GM12878 (cell line): ENCODE data around the gene UBXN10. TPM values are rescaled to one million over a fixed set of nuclear protein-coding genes. Genes with fewer than 3 reads are reported as not detected.

Experiments used
- ATAC-seq: fragments of 200-7000 bp; cut with Tn5 transposase; 3 replicates; pipeline ENCODE4 v1.9.1; 2020; ENCODE audit warnings: mild to moderate bottlenecking, moderate library complexity
- BruUV-seq: library from RNA; stranded (reverse); fragments of 400-500 nt; replicated peaks from 2 replicates; lab custom pipeline; 2021; lab: Mats Ljungman, UMichigan
- CTCF ChIA-PET: fragments of 300-600 bp; sonication (Branson Sonifier 250); formaldehyde crosslinking; extraction: SDS; loops from one replicate; lab custom pipeline; 2021; ENCODE audit warnings: inconsistent platforms; lab: Yijun Ruan, JAX
- POLR2A ChIA-PET: fragments of 350-600 bp; formaldehyde crosslinking; extraction: SDS; loops from one replicate; lab custom pipeline; 2021; ENCODE audit warnings: inconsistent platforms; lab: Charles Lee
- RAD21 ChIA-PET: fragments of 300-600 bp; sonication (Branson Sonifier 250); formaldehyde crosslinking; loops from one replicate; lab custom pipeline; 2023; ENCODE audit warnings: antibody characterized with exemption; ENCODE audit not compliant: unreplicated experiment; lab: Charles Lee
- SMC1A ChIA-PET: fragments of 300-600 bp; sonication (Branson Sonifier 250); formaldehyde crosslinking; loops from one replicate; lab custom pipeline; 2023; ENCODE audit not compliant: unreplicated experiment, uncharacterized antibody; lab: Charles Lee
- DNase-seq: peaks from one replicate; pipeline ENCODE4 v3.0.0-alpha.2; 2011; ENCODE audit warnings: low read depth, low spot score
- FAIRE-seq: peaks from 3 replicates; lab custom pipeline; 2011; peaks lifted over from hg19 to GRCh38; lab: Jason Lieb, UNC
- H2AFZ ChIP-seq: 2 replicates; pipeline ENCODE4 v1.6.0; 2011; ENCODE audit warnings: low read depth, low read length, control low read depth; ENCODE audit not compliant: control insufficient read depth
- H3K27ac ChIP-seq: 2 replicates; pipeline ENCODE4 v1.5.1; 2011; ENCODE audit warnings: control low read depth; ENCODE audit not compliant: control insufficient read depth, insufficient read depth
- H3K27me3 ChIP-seq, 2 experiments: replicated peaks in 1 of 2; 2 replicates each; pipeline versions ENCODE4 v1.6.0 to v1.6.1; 2011; ENCODE audit warnings: low read length in 1 of 2; ENCODE audit not compliant: control insufficient read depth in 2 of 2, insufficient read depth in 2 of 2
- H3K36me3 ChIP-seq, 2 experiments: 2 replicates each; pipeline ENCODE4 v1.5.1; 2011; ENCODE audit warnings: low read length in 1 of 2; ENCODE audit not compliant: control insufficient read depth in 2 of 2, insufficient read depth in 2 of 2
- H3K4me1 ChIP-seq: 2 replicates; pipeline ENCODE4 v1.6.1; 2011; ENCODE audit warnings: mild to moderate bottlenecking, low read length, moderate library complexity, mixed read lengths; ENCODE audit not compliant: control insufficient read depth, insufficient read depth
- H3K4me2 ChIP-seq: 2 replicates; pipeline ENCODE4 v1.6.0; 2011; ENCODE audit warnings: control low read depth; ENCODE audit not compliant: control insufficient read depth, insufficient read depth
- H3K4me3 ChIP-seq: fragments of 200-600 bp; sonication (generic); 2 replicates; pipeline ENCODE4 v1.5.1; 2016
- H3K79me2 ChIP-seq: 2 replicates; pipeline ENCODE4 v1.6.0; 2011; ENCODE audit warnings: low read length; ENCODE audit not compliant: control insufficient read depth, insufficient read depth
- H3K9ac ChIP-seq: 2 replicates; pipeline ENCODE4 v1.8.0; 2011; ENCODE audit warnings: low read length, control low read depth, mixed read lengths; ENCODE audit not compliant: control insufficient read depth, insufficient read depth
- H3K9me3 ChIP-seq: replicated peaks from 3 replicates; pipeline ENCODE4 v1.5.1; 2011; ENCODE audit warnings: mild to moderate bottlenecking, low read length; ENCODE audit not compliant: control insufficient read depth, insufficient read depth
- H4K20me1 ChIP-seq: 2 replicates; pipeline ENCODE4 v1.6.0; 2011; ENCODE audit not compliant: control insufficient read depth, insufficient read depth
- BMI1 ChIP-seq: fragments of 450-650 bp; IDR thresholded peaks from 2 replicates; pipeline ENCODE4 v1.6.1; 2016; ENCODE audit warnings: mild to moderate bottlenecking, moderate library complexity, borderline replicate concordance
- CHD4 ChIP-seq: fragments of 200-600 bp; sonication (generic); IDR thresholded peaks from 2 replicates; pipeline ENCODE4 v1.6.1; 2016; ENCODE audit warnings: mild to moderate bottlenecking
- EGR1 ChIP-seq, 2 experiments: IDR thresholded peaks; 1 replicate in 1 of 2; 2 replicates in 1 of 2; pipeline ENCODE4 v1.6.1; 2011 to 2012; ENCODE audit warnings: low read depth in 2 of 2, low read length in 2 of 2, borderline replicate concordance in 1 of 2, mild to moderate bottlenecking in 1 of 2, moderate library complexity in 1 of 2
- FOS ChIP-seq: IDR thresholded peaks from 3 replicates; pipeline ENCODE4 v1.6.1; 2011; ENCODE audit warnings: borderline replicate concordance; ENCODE audit not compliant: insufficient read length; ENCODE audit errors: extremely low read depth
- FOXM1 ChIP-seq: IDR thresholded peaks from 2 replicates; pipeline ENCODE4 v1.6.1; 2012; ENCODE audit warnings: low read depth, mild to moderate bottlenecking, inconsistent platforms, low read length, moderate library complexity
- GATAD2B ChIP-seq: fragments of 450-650 bp; conservative IDR thresholded peaks from 2 replicates; pipeline ENCODE4 v1.6.1; 2017; ENCODE audit warnings: low read depth, mild to moderate bottlenecking, moderate library complexity
- IKZF1 ChIP-seq: fragments of 450-650 bp; conservative IDR thresholded peaks from 2 replicates; pipeline ENCODE4 v1.6.1; 2017; ENCODE audit warnings: antibody characterized with exemption, mild to moderate bottlenecking
- MEF2A ChIP-seq: IDR thresholded peaks from 2 replicates; pipeline ENCODE4 v1.6.1; 2011; ENCODE audit warnings: low read depth, mild to moderate bottlenecking, low read length, moderate library complexity; ENCODE audit not compliant: insufficient read depth
- PAX5 ChIP-seq: IDR thresholded peaks from 2 replicates; pipeline ENCODE4 v1.6.1; 2011; ENCODE audit warnings: low read depth, low read length, borderline replicate concordance
- SMAD5 ChIP-seq: IDR thresholded peaks from 2 replicates; pipeline ENCODE4 v1.6.1; 2016; ENCODE audit warnings: antibody characterized with exemption, low read depth
- TCF7 ChIP-seq: IDR thresholded peaks from 2 replicates; pipeline ENCODE4 v1.6.1; 2014; ENCODE audit warnings: antibody characterized with exemption, borderline replicate concordance
- WRNIP1 ChIP-seq: IDR thresholded peaks from 2 replicates; pipeline ENCODE4 v1.6.1; 2011; ENCODE audit warnings: low read depth, low read length, improper control_type of control experiment, borderline replicate concordance
- ZNF384 ChIP-seq: IDR thresholded peaks from 2 replicates; pipeline ENCODE4 v1.6.1; 2012; ENCODE audit warnings: low read depth, mild to moderate bottlenecking, low read length, improper control_type of control experiment, borderline replicate concordance
- ZNF592 ChIP-seq: fragments of 450-650 bp; IDR thresholded peaks from 2 replicates; pipeline ENCODE4 v1.6.1; 2017; ENCODE audit warnings: mild to moderate bottlenecking, moderate library complexity
- WGBS: methylation state at CpG from one replicate; pipeline ENCODE4 v1.1.6; 2016; ENCODE audit warnings: low lambda C conversion rate; ENCODE audit not compliant: insufficient replicate concordance, insufficient coverage; ENCODE audit errors: missing lambda C conversion rate; 5-methylcytosine and 5-hydroxymethylcytosine counted together
- in situ Hi-C: fragments of 300-500 bp; cut with MboI; formaldehyde crosslinking; loops from 9 replicates; pipeline ENCODE4 v1.14.3; 2018; ENCODE audit warnings: mixed read lengths
- intact Hi-C: fragments of 100-400 bp; cut with micrococcal nuclease; formaldehyde crosslinking; loops from one replicate; pipeline ENCODE4 v1.14.2; 2022; ENCODE audit not compliant: unreplicated experiment
- polyA plus RNA-seq, 11 experiments: library from polyadenylated mRNA; depleted of rRNA in 4 of 11; unstranded in 6 of 11; stranded (reverse) in 5 of 11; fragments of >200 nt; fragmentation: Nextera tagmentation in 4 of 11; fragmentation: Illumina TruSeq in 1 of 11; extraction: Ambion mirVana in 4 of 11; extraction: Trizol in 1 of 11; gene quantifications; 1 replicate in 1 of 11; 2 replicates in 10 of 11; pipeline versions ENCODE4 v1.2.1 to v1.2.3, GENCODE V29; 2011 to 2016; ENCODE audit warnings: inconsistent platforms in 2 of 11, missing spikeins in 2 of 11, low read depth in 1 of 11
- total RNA-seq, 4 experiments: library from RNA; depleted of rRNA in 3 of 4; stranded (reverse); fragments of >200 nt in 3 of 4; fragmentation: Illumina TruSeq in 1 of 4; extraction: Trizol in 1 of 4; gene quantifications; 2 replicates each; pipeline versions ENCODE4 v1.2.1 to v1.2.3, GENCODE V29; 2013 to 2021
- TF ChIP-seq, protein P1 (sequence below): fragments of 450-650 bp; IDR thresholded peaks from 2 replicates; pipeline ENCODE4 v1.6.1; 2016; ENCODE audit warnings: mild to moderate bottlenecking
- TF ChIP-seq, protein P2 (sequence below): fragments of 450-650 bp; IDR thresholded peaks from 2 replicates; pipeline ENCODE4 v1.6.1; 2014; ENCODE audit warnings: mild to moderate bottlenecking

The UBXN10 gene
- total and polyA plus RNA-seq, 10 of the 15 experiments (the other 5 are each of a cell fraction or from before 2014, with no cell fraction given) = 0.03 to 0.15 (median 0.06) TPM; not detected in 7

DNA sequence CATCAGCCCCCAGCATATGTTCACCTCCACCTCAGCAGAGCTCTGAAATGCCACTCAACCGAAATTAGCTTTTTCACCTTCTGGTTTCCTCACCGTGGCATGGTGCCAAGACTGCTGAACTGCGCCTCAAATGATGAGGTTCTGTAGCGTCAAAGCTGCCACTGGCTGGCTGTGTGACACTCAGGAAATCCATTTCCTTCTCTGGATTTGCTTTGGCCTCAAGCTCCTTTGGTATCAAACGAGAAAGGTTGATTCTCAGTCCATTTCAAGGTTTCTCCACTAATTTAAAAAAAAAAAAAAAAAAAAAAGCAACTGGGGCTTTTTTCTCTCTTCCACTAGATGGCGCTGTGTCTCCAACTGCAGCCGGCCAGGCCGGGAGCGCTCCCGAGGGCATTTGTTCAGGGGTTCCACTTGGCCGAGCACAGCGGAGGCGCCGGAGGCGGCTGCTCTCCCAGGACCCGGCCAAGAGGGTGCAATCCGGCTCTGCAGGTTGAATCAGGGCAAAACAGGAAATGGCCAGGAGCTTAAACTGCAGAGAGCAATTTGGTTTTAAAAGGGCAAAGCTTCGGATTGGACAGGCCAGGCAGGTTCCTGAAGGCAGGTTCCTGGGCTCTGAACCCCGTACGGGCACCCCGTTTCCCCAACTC, 26.9 kb downstream of the UBXN10 start:
- POLR2A ChIA-PET = interaction anchor here (0.6 kb wide), 3 partner anchors 45 to 464 kb away, joined by 3 to 5 read pairs (median 3); no protein-coding TSS in a partner anchor
- TF ChIP-seq MEF2A (no peak), ZNF592 (no peak), PAX5 (peak; percentile 98), SMAD5 (no peak), GATAD2B (no peak), BMI1 (no peak), EGR1 (IDR thresholded peaks at IDR 0.05; ENCODE audit: borderline replicate concordance in 1 of 2, low read depth in 2 of 2, low read length in 2 of 2) (no peak), TCF7 (no peak), FOS (no peak), CHD4 (no peak), FOXM1 (0 out of 2 replicates have a peak, but pooled peaks have one; percentile 28), IKZF1 (peak; percentile 34; the same call in 1 of the 2 replicates), WRNIP1 (no peak), ZNF384 (peak; percentile 98)
- TF ChIP-seq, protein P1, sequence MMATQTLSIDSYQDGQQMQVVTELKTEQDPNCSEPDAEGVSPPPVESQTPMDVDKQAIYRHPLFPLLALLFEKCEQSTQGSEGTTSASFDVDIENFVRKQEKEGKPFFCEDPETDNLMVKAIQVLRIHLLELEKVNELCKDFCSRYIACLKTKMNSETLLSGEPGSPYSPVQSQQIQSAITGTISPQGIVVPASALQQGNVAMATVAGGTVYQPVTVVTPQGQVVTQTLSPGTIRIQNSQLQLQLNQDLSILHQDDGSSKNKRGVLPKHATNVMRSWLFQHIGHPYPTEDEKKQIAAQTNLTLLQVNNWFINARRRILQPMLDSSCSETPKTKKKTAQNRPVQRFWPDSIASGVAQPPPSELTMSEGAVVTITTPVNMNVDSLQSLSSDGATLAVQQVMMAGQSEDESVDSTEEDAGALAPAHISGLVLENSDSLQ = peak; percentile 40
- TF ChIP-seq, protein P2, sequence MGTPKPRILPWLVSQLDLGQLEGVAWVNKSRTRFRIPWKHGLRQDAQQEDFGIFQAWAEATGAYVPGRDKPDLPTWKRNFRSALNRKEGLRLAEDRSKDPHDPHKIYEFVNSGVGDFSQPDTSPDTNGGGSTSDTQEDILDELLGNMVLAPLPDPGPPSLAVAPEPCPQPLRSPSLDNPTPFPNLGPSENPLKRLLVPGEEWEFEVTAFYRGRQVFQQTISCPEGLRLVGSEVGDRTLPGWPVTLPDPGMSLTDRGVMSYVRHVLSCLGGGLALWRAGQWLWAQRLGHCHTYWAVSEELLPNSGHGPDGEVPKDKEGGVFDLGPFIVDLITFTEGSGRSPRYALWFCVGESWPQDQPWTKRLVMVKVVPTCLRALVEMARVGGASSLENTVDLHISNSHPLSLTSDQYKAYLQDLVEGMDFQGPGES = no peak

More for the DNA sequence above, 26.9 kb downstream of the UBXN10 start:
- intact Hi-C loops (loop anchor here (5.0 to 10.0 kb wide), 3 partner anchors 142 to 422 kb away; partner anchors contain the start of gene PINK1), in situ Hi-C loops (loop anchor here (5.0 kb wide), 1 partner anchor 279 kb away; no protein-coding TSS in a partner anchor)
- H3K4me1 ChIP-seq = no peaks in the 10 kb centered on the region; the same call in 1 of the 2 replicates
- no peak overlapping the region for H3K9ac ChIP-seq
- H3K79me2 ChIP-seq = no peaks in the 10 kb centered on the region
- no peaks in the 10 kb centered on the region for H3K36me3 ChIP-seq
- 2% methylated on average over 21 of the region's 21 CpGs for WGBS
- H3K4me2 ChIP-seq = peak overlapping the region; percentile 19; the same call in 1 of the 2 replicates
- H3K27me3 ChIP-seq = peaks cover 3 to 10% of the 10 kb centered on the region in 2 experiments; a peak in 2 of 4 replicates
- H3K27ac ChIP-seq = no peak overlapping the region
- ATAC-seq = peak; percentile 89
- FAIRE-seq = peak; percentile 44
- ChIA-PET CTCF (interaction anchor here (0.6 to 2.6 kb wide), 33 partner anchors 8 to 328 kb away, joined by 3 to 39 read pairs (median 4); partner anchors contain the start of gene PLA2G2C), SMC1A (interaction anchor here (0.7 to 1.4 kb wide), 5 partner anchors 108 to 310 kb away, joined by 3 to 6 read pairs (median 4); no protein-coding TSS in a partner anchor), RAD21 (interaction anchor here (0.6 to 2.0 kb wide), 7 partner anchors 210 to 330 kb away, joined by 3 to 14 read pairs (median 3); partner anchors contain the start of gene OTUD3)
- H3K9me3 ChIP-seq = peaks cover 2% of the 10 kb centered on the region; the same call in 1 of the 3 replicates
- no TSS peak for BruUV-seq
- H4K20me1 ChIP-seq = no peaks in the 10 kb centered on the region
- no peak overlapping the region for H3K4me3 ChIP-seq
- no peak for DNase-seq
- H2AFZ ChIP-seq = peak overlapping the region; percentile 42
